Neural progenitor cell (in vitro differentiated cells): ENCODE results near the gene BICD2. TPM values are rescaled to one million over a fixed set of nuclear protein-coding genes. Genes with fewer than 3 reads are reported as not detected.
A peak's percentile ranks its signal among the peaks of the same experiment; 100 is the strongest.
"Not testable (repeated sequence)": the region's sequence is repeated elsewhere in the genome, so short reads cannot be mapped to it uniquely, and the experiment has no call there.

Experiments used
- DNase-seq: peaks from one replicate; pipeline ENCODE4 v3.0.0-alpha.2; 2016; ENCODE audit warnings: low spot score
- H2AFZ ChIP-seq: fragments of 200-600 bp; sonication (generic); replicated peaks from 2 replicates; pipeline ENCODE4 v1.6.1; 2016; ENCODE audit warnings: antibody characterized with exemption
- H3F3A ChIP-seq: fragments of 200-600 bp; sonication (generic); 2 replicates; pipeline ENCODE4 v1.6.1; 2016; ENCODE audit warnings: antibody characterized with exemption, low read depth
- H3K27ac ChIP-seq: fragments of 200-600 bp; sonication (generic); 2 replicates; pipeline ENCODE4 v1.5.1; 2016; ENCODE audit warnings: mild to moderate bottlenecking
- H3K27me3 ChIP-seq: fragments of 200-600 bp; sonication (generic); 2 replicates; pipeline ENCODE4 v1.6.1; 2016; ENCODE audit warnings: mild to moderate bottlenecking, moderate library complexity
- H3K36me3 ChIP-seq: fragments of 200-600 bp; sonication (generic); 2 replicates; pipeline ENCODE4 v1.5.1; 2016
- H3K4me1 ChIP-seq: fragments of 200-600 bp; sonication (generic); 2 replicates; pipeline ENCODE4 v1.6.1; 2016; ENCODE audit warnings: mixed run types
- H3K4me2 ChIP-seq: fragments of 200-600 bp; sonication (generic); 2 replicates; pipeline ENCODE4 v1.6.1; 2016
- H3K4me3 ChIP-seq: fragments of 200-600 bp; sonication (generic); 2 replicates; pipeline ENCODE4 v1.5.1; 2016
- H3K79me2 ChIP-seq: fragments of 200-600 bp; sonication (generic); 2 replicates; pipeline ENCODE4 v1.6.1; 2016; ENCODE audit warnings: low read depth
- H3K9ac ChIP-seq: fragments of 200-600 bp; sonication (generic); 2 replicates; pipeline ENCODE4 v1.6.1; 2016
- H3K9me3 ChIP-seq: fragments of 200-600 bp; sonication (generic); 2 replicates; pipeline ENCODE4 v1.5.1; 2016; ENCODE audit warnings: low read depth
- H4K20me1 ChIP-seq: fragments of 200-600 bp; sonication (generic); 2 replicates; pipeline ENCODE4 v1.6.1; 2016; ENCODE audit warnings: low read depth
- H3K27ac Mint-ChIP-seq: 3 replicates; pipeline ENCODE4 v1.8.0; 2021; ENCODE audit warnings: mixed read lengths
- H3K27me3 Mint-ChIP-seq: 2 replicates; pipeline ENCODE4 v1.8.0; 2022; ENCODE audit warnings: low read depth, mild to moderate bottlenecking, inconsistent platforms, moderate library complexity, mixed read lengths; ENCODE audit not compliant: insufficient read depth
- H3K36me3 Mint-ChIP-seq: 3 replicates; pipeline ENCODE4 v1.8.0; 2021; ENCODE audit warnings: mixed read lengths
- H3K4me1 Mint-ChIP-seq: 3 replicates; pipeline ENCODE4 v1.8.0; 2021; ENCODE audit warnings: mixed read lengths
- H3K4me3 Mint-ChIP-seq: 3 replicates; pipeline ENCODE4 v1.8.0; 2021; ENCODE audit warnings: mild to moderate bottlenecking, moderate library complexity, mixed read lengths
- H3K9me3 Mint-ChIP-seq: 3 replicates; pipeline ENCODE4 v1.8.0; 2020; ENCODE audit warnings: mixed read lengths
- CTCF ChIP-seq: fragments of 200-600 bp; sonication (generic); IDR thresholded peaks from 2 replicates; pipeline ENCODE4 v1.5.1; 2017; ENCODE audit warnings: antibody characterized with exemption, mild to moderate bottlenecking
- EZH2 ChIP-seq: fragments of 200-600 bp; sonication (generic); IDR thresholded peaks from 2 replicates; pipeline ENCODE4 v1.6.1; 2017; ENCODE audit warnings: antibody characterized with exemption, mild to moderate bottlenecking, moderate library complexity
- EZH2phosphoT487 ChIP-seq: fragments of 200-600 bp; sonication (generic); IDR thresholded peaks from 2 replicates; pipeline ENCODE4 v1.6.1; 2017; ENCODE audit warnings: antibody characterized with exemption
- total RNA-seq: library from RNA; depleted of rRNA; stranded (reverse); fragments of >200 nt; gene quantifications from 2 replicates; pipeline ENCODE4 v1.2.3, GENCODE V29; 2015; ENCODE audit warnings: low replicate concordance

The BICD2 gene
- total RNA-seq, 1 donor from 2014 or later: 15.1 TPM

GRCh38 chr9:92770360-92770995 is 5.8 kb upstream of the BICD2 start:
- Histone ChIP-seq H3K9me3 (no peaks in the 10 kb centered on the region), H2AFZ (peak overlapping the region; percentile 63), H3K27ac (no peak overlapping the region), H3K4me2 (no peak overlapping the region), H3K9ac (no peak overlapping the region), H3K4me3 (no peak overlapping the region), H3K4me1 (no peaks in the 10 kb centered on the region), H3K79me2 (no peaks in the 10 kb centered on the region), H3F3A (peaks cover 8% of the 10 kb centered on the region), H3K27me3 (no peaks in the 10 kb centered on the region), H3K36me3 (no peaks in the 10 kb centered on the region), H4K20me1 (no peaks in the 10 kb centered on the region)
- peaks cover 12% of the 10 kb centered on the region for H3K4me1 Mint-ChIP-seq
- no peaks in the 10 kb centered on the region for H3K9me3 Mint-ChIP-seq
- H3K4me3 Mint-ChIP-seq: no peak overlapping the region
- peak overlapping the region; percentile 29 for H3K27ac Mint-ChIP-seq
- DNase-seq: no peak
- TF ChIP-seq EZH2phosphoT487 (no peak), CTCF (no peak), EZH2 (no peak)
- H3K36me3 Mint-ChIP-seq: no peaks in the 10 kb centered on the region
- H3K27me3 Mint-ChIP-seq: peaks cover 5% of the 10 kb centered on the region

- Histone ChIP-seq H4K20me1 (no peaks in the 10 kb centered on the region), H3K4me3 (no peak overlapping the region), H3K9me3 (no peaks in the 10 kb centered on the region), H3K9ac (no peak overlapping the region), H3K36me3 (no peaks in the 10 kb centered on the region), H3K27ac (no peak overlapping the region), H3K79me2 (no peaks in the 10 kb centered on the region), H3K4me1 (no peaks in the 10 kb centered on the region), H2AFZ (peak overlapping the region; percentile 63), H3K4me2 (no peak overlapping the region), H3K27me3 (no peaks in the 10 kb centered on the region), H3F3A (peaks cover 13% of the 10 kb centered on the region)
- peak overlapping the region; percentile 29 for H3K27ac Mint-ChIP-seq
- no peak for TF ChIP-seq EZH2
- no peak for TF ChIP-seq EZH2phosphoT487
- no peak for TF ChIP-seq CTCF
- H3K9me3 Mint-ChIP-seq: no peaks in the 10 kb centered on the region
- H3K4me3 Mint-ChIP-seq: no peak overlapping the region
- H3K4me1 Mint-ChIP-seq: peaks cover 12% of the 10 kb centered on the region
- DNase-seq: no peak
- no peaks in the 10 kb centered on the region for H3K36me3 Mint-ChIP-seq
- peaks cover 5% of the 10 kb centered on the region for H3K27me3 Mint-ChIP-seq
Observed at GRCh38 chr9:92769990-92770359, 5.3 kb upstream of the BICD2 start.

- no peaks in the 10 kb centered on the region for H3K36me3 Mint-ChIP-seq
- H3K27ac Mint-ChIP-seq: no peak overlapping the region
- peaks cover 2% of the 10 kb centered on the region for H4K20me1 ChIP-seq
- no peak overlapping the region for H3K9ac ChIP-seq
- H3K79me2 ChIP-seq: peaks cover 2% of the 10 kb centered on the region
- H3F3A ChIP-seq: peaks cover 13% of the 10 kb centered on the region
- H3K27me3 Mint-ChIP-seq: peaks cover 4% of the 10 kb centered on the region
- no peaks in the 10 kb centered on the region for H3K9me3 ChIP-seq
- no peak overlapping the region for H3K4me2 ChIP-seq
- H3K9me3 Mint-ChIP-seq: no peaks in the 10 kb centered on the region
- no peak for DNase-seq
- no peaks in the 10 kb centered on the region for H3K4me1 ChIP-seq
- H3K4me3 ChIP-seq: no peak overlapping the region
- H3K4me1 Mint-ChIP-seq: peaks cover 12% of the 10 kb centered on the region
- TF ChIP-seq EZH2: no peak
- TF ChIP-seq CTCF: no peak
- no peak overlapping the region for H2AFZ ChIP-seq
- H3K27ac ChIP-seq: no peak overlapping the region
- H3K4me3 Mint-ChIP-seq: no peak overlapping the region
- H3K27me3 ChIP-seq: no peaks in the 10 kb centered on the region
- no peaks in the 10 kb centered on the region for H3K36me3 ChIP-seq
Observed at GRCh38 chr9:92769286-92769685, 4.7 kb upstream of the BICD2 start.

GRCh38 chr9:92768816-92769215 is 4.2 kb upstream of the BICD2 start:
- H3K27ac Mint-ChIP-seq, H3K27me3 Mint-ChIP-seq, H3K36me3 Mint-ChIP-seq, H3K4me1 ChIP-seq, H3K9me3 ChIP-seq, H3K27me3 ChIP-seq, H3K4me3 Mint-ChIP-seq, DNase-seq, H3K4me2 ChIP-seq, H3K9ac ChIP-seq, H3K79me2 ChIP-seq, H3K27ac ChIP-seq, H3K36me3 ChIP-seq, H2AFZ ChIP-seq, H4K20me1 ChIP-seq, H3K9me3 Mint-ChIP-seq, H3K4me3 ChIP-seq: not testable (repeated sequence)
- H3K4me1 Mint-ChIP-seq: peaks cover 12% of the 10 kb centered on the region
- peaks cover 13% of the 10 kb centered on the region for H3F3A ChIP-seq
